ENCODE measurements around the gene TIMP3. TPM values are rescaled to one million over a fixed set of nuclear protein-coding genes. Genes with fewer than 3 reads are reported as not detected.

The TIMP3 gene
- polyA plus RNA-seq, 1 donor (not counting 4 experiments of a cell fraction or from before 2014, with no cell fraction given), result 34.3 TPM

DNA sequence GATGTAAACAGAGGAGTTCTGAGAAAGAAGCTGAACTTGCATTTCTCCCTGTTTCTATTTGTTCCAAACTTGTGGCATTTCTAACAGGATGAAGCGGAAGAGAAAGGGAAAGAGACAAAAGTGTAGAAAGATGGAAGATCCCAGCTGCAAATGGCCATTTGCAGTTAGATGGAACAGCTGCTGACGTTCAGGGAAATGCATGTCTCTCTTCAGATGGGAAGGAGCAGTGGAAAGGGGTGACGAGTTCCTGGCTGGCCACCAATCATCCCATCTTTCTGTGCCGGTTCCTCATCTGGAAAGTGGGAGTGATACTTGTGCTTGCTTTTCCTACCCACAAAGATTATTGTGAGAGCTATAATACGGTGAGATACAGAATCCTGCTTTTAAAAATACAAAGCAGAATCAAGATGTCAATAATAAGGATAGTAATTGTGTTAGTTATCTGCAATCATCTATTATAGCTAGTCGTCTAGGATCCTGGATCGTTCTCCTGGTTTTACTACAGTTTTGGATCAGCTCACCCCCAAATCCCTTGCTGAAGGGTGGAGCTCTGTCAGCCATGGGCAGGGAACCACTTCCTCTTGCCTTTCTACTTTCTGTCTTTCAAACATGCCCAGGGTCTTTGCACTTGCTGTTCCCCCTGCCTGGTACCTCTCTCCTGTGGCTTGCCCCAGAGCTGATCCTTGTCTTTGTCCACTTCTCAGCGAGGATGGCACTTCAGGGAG is 1.2 kb upstream of the TIMP3 start:
- H3K9me3 ChIP-seq (ENCODE audit: control insufficient read depth, low read depth, low read length), result no peaks in the 10 kb centered on the region
- DNase-seq (ENCODE audit: low read depth, low spot score) (no peak), FAIRE-seq (no peak)
- H3K27ac ChIP-seq (ENCODE audit: control insufficient read depth, insufficient read depth, low read length), result no peak overlapping the region
- H3K27me3 ChIP-seq (ENCODE audit: control insufficient read depth, extremely low read depth, insufficient read depth, low read length), result peaks cover 5% of the 10 kb centered on the region
- H3K79me2 ChIP-seq (ENCODE audit: control insufficient read depth, insufficient read depth, low read length), result peaks cover 15% of the 10 kb centered on the region
- no peak overlapping the region for H2AFZ ChIP-seq (ENCODE audit: control insufficient read depth, low read length)
- TF ChIP-seq CTCF (optimal IDR thresholded peaks at IDR 0.05 in 1 of 3, IDR thresholded peaks at IDR 0.05 in 1 of 3, conservative IDR thresholded peaks at IDR 0.05 in 1 of 3; ENCODE audit: extremely low read depth in 1 of 3, insufficient read depth in 2 of 3, low read length in 3 of 3), result no peak
- no peak for TF ChIP-seq EZH2 (IDR thresholded peaks at IDR 0.05; ENCODE audit: low read length)
- no peaks in the 10 kb centered on the region for H3K36me3 ChIP-seq (ENCODE audit: control insufficient read depth in 2 of 2, extremely low read depth in 1 of 2, insufficient read depth in 2 of 2, low read length in 2 of 2)
- dilution Hi-C loops (cut with MboI; ENCODE audit: extremely low pct_ligation_motif_present, low sequenced_read_pairs), result no loop called here
- no peaks in the 10 kb centered on the region for H3K9me1 ChIP-seq (ENCODE audit: control insufficient read depth, extremely low read depth, insufficient read depth, low read length)
- no peak overlapping the region for H3K9ac ChIP-seq (ENCODE audit: control insufficient read depth, extremely low read depth, insufficient read depth, low read length)
- H3K4me3 ChIP-seq (ENCODE audit: control insufficient read depth in 2 of 3, extremely low read depth in 1 of 3, insufficient read depth in 2 of 3, low read depth in 1 of 3, low read length in 3 of 3), result no peak overlapping the region
- peaks cover 25% of the 10 kb centered on the region for H3K4me1 ChIP-seq (ENCODE audit: control insufficient read depth, extremely low read depth, insufficient read depth, low read length)
- no peak overlapping the region for H3K4me2 ChIP-seq (ENCODE audit: control insufficient read depth, extremely low read depth, insufficient read depth, low read depth, low read length)
- no peaks in the 10 kb centered on the region for H4K20me1 ChIP-seq (ENCODE audit: control insufficient read depth, extremely low read depth, insufficient read depth, low read length)

DNA sequence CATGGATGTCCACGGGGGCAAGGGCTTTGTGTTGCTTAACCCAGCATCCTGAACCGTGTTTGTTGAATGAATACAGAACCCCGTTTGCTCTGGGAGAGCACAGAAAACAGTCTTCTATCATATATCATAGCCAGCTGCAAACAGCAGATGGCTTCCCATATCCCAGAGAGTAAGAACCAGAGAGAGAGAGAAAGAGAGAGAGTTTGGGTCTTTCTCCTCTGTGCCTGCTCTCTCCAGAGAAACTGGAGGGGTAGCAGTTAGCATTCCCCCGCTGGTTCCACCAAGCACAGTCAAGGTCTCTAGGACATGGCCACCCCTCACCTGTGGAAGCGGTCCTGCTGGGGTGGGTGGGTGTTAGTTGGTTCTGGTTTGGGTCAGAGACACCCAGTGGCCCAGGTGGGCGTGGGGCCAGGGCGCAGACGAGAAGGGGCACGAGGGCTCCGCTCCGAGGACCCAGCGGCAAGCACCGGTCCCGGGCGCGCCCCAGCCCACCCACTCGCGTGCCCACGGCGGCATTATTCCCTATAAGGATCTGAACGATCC is 440 bp upstream of the TIMP3 start:
- Histone ChIP-seq H2AFZ (ENCODE audit: control insufficient read depth, low read length) (no peak overlapping the region), H3K9me3 (ENCODE audit: control insufficient read depth, low read depth, low read length) (no peaks in the 10 kb centered on the region), H3K4me1 (ENCODE audit: control insufficient read depth, extremely low read depth, insufficient read depth, low read length) (peaks cover 25% of the 10 kb centered on the region), H3K4me2 (ENCODE audit: control insufficient read depth, extremely low read depth, insufficient read depth, low read depth, low read length) (peak overlapping the region; percentile 99), H3K4me3 (ENCODE audit: control insufficient read depth in 2 of 3, extremely low read depth in 1 of 3, insufficient read depth in 2 of 3, low read depth in 1 of 3, low read length in 3 of 3) (peak overlapping the region; percentile 26 to 79 (median 63)), H3K27me3 (ENCODE audit: control insufficient read depth, extremely low read depth, insufficient read depth, low read length) (peaks cover 3% of the 10 kb centered on the region), H3K9ac (ENCODE audit: control insufficient read depth, extremely low read depth, insufficient read depth, low read length) (no peak overlapping the region), H3K36me3 (ENCODE audit: control insufficient read depth in 2 of 2, extremely low read depth in 1 of 2, insufficient read depth in 2 of 2, low read length in 2 of 2) (no peaks in the 10 kb centered on the region), H4K20me1 (ENCODE audit: control insufficient read depth, extremely low read depth, insufficient read depth, low read length) (no peaks in the 10 kb centered on the region), H3K9me1 (ENCODE audit: control insufficient read depth, extremely low read depth, insufficient read depth, low read length) (no peaks in the 10 kb centered on the region), H3K27ac (ENCODE audit: control insufficient read depth, insufficient read depth, low read length) (no peak overlapping the region), H3K79me2 (ENCODE audit: control insufficient read depth, insufficient read depth, low read length) (peaks cover 15% of the 10 kb centered on the region)
- TF ChIP-seq EZH2 (IDR thresholded peaks at IDR 0.05; ENCODE audit: low read length) (no peak), CTCF (optimal IDR thresholded peaks at IDR 0.05 in 1 of 3, IDR thresholded peaks at IDR 0.05 in 1 of 3, conservative IDR thresholded peaks at IDR 0.05 in 1 of 3; ENCODE audit: extremely low read depth in 1 of 3, insufficient read depth in 2 of 3, low read length in 3 of 3) (no peak)
- dilution Hi-C loops (cut with MboI; ENCODE audit: extremely low pct_ligation_motif_present, low sequenced_read_pairs), result no loop called here
- no peak for DNase-seq (ENCODE audit: low read depth, low spot score)
- no peak for FAIRE-seq
